ENCODE results near the gene HCN3.
A peak's percentile ranks its signal among the peaks of the same experiment; 100 is the strongest.
"Not testable (repeated sequence)": the region's sequence is repeated elsewhere in the genome, so short reads cannot be mapped to it uniquely, and the experiment has no call there.

The HCN3 gene

DNA sequence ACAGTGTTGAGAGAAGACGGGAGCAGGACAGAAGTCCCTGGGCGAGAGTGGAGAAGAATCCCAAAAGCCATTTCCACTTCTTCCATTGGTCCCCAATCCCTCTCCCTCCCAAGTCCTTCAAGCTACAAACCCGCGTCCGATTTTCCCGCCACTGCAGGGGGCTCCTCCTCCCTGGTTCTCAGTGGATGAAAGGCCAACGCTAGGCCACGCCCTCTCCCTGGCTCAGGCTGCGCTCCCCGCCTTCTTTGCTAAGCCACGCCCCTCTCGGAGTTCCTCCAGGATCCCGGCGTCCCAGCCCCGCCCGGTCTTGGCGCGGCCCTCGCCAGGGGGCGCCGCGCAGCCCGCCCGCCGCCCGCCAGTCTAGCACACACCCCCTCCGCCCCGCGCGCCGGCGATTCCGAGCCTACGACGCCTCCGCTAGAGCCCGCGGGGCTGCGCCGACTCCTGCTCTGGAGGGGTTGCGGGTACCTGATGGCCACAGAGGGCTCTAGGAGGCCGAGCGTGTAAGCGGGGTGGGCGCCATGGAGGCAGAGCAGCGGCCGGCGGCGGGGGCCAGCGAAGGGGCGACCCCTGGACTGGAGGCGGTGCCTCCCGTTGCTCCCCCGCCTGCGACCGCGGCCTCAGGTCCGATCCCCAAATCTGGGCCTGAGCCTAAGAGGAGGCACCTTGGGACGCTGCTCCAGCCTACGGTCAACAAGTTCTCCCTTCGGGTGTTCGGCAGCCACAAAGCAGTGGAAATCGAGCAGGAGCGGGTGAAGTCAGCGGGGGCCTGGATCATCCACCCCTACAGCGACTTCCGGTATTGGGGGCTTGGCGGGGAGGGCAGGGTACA is at the start of gene HCN3:
Gene HCN3, plus strand, starts transcription at position 394 of the 832 bp plus-strand sequence. Its CDS starts 128 bp downstream, at position 522.
- peak; percentile 93 for DNase-seq

DNA sequence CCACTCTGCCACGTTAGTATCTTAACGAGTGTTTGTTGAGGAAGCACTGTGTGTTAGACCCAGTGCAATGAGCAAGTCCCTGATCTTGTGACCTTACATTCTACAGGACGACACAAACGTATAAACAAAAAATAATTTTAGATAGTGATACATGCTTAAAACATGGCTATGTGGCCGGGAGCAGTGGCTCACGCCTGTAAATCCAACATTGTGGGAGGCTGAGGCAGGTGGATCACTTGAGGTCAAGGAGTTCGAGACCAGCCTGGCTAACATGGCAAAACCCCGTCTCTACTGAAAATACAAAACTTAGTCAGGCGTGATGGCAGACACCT is 49.2 kb upstream of the HCN3 start:
- DNase-seq, result no peak

GRCh38 chr1:155231302-155231701 is 46.0 kb upstream of the HCN3 start:
- not testable (repeated sequence) for DNase-seq

DNA sequence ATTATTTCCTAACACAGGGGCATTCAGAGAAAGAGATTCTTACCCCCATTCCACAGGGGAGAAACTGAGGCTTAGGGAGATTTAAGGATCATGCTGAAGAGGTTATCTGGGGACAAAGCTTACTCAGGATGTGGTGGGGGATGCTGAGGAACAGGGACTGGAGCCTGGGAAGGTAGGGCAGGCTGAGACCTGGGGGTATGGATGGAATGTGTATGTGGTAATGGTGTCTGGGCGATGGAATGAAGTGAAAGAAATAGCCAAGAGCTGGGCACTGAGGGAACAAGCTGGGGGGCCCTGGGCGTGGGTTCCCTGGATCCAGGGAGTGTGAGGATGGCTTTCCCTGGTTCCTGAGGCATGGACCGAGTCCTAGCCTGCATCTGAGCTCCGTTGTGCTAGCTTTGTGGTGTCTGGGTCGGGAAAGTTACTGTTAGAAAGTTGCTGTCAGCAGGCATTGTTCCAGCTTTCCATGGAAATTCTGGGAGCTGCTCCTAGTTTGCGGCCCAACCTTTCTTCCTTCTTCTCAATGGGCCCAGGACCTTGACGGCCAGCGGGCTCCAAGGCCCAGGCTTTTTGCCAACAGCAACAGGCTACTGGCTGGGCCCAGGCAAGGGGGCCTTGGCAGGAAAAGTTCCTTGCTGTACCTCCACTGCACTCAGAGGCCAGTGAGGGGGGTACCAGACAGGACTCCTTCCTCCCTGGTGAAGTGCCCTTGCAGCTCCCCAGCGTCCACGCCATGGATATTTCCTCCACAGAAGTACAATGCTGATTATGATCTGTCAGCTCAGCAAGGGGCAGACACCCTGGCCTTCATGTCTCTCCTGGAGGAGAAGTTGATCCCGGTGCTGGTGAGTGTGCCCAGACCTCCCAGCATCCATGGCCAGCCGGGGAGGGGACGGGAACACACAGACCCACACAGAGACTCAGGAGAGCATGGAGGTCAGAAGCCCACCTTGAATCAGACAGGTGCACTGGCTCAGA is 45.0 kb upstream of the HCN3 start:
- not testable (repeated sequence) for DNase-seq

GRCh38 chr1:155233502-155233901 is 43.8 kb upstream of the HCN3 start:
- not testable (repeated sequence) for DNase-seq

DNA sequence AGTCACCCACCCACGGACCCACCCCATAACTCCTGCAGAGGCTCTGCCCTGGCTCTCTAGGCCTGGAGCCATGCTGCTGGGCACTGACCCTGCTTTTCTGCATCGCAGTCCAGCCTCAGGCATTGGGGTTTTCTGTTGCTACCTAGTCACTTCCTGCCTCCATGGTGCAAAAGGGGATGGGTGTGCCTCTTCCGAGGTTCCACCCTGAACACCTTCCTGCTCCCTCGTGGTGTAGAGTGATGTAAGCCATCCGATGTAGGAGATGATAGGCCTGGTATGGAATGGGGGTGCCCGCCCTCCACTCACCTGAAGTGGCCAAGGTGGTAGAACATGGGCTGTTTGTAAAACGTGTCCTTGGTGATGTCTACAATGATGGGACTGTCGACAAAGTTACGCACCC is 41.9 kb upstream of the HCN3 start:
- DNase-seq, result not testable (repeated sequence)

- DNase-seq, result no peak
These were observed 40.8 kb upstream of the HCN3 start for GRCh38 chr1:155236451-155236850.

GRCh38 chr1:155241069-155241679 is 36.1 kb upstream of the HCN3 start:
- peak; percentile 79 for DNase-seq

DNA sequence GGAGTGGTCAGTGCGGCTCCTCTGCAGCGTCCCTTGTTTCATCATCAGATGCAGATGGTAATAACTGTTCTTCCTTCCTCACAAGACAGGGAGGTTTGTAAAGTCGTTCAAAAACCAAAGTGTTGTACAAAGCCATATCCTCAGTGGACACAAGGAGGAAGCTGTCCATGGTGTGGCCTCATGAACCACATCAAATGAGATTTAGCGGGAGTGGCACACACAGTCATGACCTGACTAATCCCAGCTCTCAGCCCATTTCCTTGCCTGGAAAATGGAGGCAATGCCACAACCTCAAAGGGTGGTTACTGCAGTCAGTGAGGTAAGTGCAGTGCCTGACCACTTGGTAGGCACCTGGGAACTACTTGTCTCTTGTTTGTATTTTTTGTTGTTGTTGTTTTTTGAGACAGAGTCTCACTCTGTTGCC is 35.4 kb upstream of the HCN3 start:
- DNase-seq, result no peak

GRCh38 chr1:155242805-155243358 is 34.4 kb upstream of the HCN3 start:
- DNase-seq, result no peak

DNA sequence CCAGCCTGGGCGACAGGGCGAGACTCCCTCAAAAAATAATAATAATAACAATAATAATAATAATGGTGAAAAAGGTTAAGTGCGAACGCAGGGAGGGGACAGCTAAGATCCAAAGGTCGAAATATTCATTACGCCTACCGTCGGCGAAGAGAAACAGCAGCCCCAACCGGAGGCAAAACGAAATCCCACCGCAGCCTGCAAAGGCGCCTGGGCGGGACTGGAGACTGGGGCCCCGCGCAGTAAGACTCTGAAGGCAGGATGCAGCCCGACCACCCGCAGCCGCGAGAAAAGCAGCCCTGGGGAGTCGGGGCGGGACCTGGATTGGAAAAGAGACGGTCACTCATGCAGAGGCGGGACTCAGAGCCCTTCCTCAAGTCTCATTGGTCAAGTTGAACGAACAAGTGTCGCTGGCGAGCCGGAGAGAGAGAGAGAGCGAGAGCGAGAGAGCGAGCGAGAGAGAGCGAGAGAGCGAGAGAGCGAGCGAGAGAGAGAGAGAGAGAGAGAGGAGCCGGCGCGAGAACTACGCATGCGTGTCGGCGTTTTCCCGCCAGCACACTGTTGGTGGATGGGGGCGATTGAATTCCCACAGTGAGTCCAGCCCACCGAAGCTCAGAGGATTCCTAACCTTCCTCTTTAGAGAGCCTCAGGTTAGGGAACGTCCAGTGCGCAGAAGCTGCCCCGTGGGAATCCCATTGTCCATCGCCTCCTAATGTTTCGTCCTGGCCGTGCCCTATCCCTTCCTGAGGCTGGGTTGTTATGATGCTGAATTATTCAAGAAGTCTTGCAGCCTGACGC is 32.7 kb upstream of the HCN3 start:
- DNase-seq, result peak; percentile 98

GRCh38 chr1:155245163-155245524 is 32.1 kb upstream of the HCN3 start:
- no peak for DNase-seq

- DNase-seq, result not testable (repeated sequence)
These were observed 30.5 kb upstream of the HCN3 start for GRCh38 chr1:155246796-155247195.

DNA sequence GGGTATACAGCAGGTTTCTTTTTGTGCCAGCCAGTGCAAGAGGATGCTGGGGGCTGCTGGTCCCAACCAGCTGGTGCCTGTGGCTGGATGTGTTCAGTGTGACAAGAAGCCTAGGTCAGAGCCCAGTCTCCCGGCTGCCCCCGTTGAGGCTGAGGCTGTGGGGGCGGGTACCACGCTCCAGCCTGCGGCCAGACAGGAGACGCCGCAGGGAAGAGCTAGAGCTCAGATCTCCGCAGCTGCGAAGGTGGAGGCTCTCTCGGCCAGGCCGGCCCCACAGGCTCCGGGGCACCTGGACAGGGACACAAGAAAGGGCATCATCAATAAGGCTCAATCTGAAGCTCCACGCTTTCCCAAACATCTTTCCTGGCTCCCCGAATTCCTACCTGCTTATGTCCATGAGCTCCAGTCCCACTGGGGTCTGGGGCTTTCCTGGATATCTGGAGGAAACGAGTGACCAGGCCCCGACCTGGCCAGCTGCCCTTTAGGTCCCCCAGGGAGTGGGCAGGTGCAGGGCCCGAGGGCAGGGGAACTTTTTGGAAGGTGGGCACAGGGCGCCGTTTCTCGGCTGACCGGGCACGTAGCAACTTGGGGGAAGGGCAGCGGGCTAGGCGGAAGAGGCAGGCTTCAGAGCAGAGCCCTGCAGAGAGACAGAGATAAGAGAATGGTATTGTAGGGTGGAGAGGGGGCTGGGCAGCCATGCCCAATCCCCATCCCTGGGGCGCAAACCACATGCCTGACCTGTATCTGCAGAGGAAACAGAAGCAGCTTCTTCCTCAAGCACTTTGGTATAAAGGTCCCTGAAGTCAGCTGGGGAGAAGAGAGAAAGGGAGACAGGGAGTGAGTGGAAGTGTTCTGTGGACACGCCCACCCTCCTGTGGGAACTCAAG is 29.4 kb upstream of the HCN3 start:
- no peak for DNase-seq

DNA sequence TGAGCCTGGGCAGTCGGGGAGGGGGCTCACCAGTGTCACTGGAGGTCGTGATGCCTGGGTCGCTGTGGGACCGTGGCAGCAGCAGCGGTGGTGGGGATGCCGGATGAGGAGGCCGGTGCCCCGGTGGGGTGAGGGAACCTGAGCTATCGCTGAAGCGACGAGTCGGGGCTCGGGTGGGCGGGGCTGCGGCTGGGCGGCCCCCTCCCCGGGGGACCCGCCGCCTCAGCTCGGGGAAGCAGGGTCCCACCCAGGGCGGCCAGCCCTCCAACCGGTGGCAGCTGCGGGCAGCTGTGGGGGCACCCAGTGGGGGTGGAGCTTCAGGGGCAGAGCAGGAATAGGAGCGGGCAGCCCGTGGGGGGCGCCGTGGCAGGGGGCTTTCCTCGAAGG is 27.0 kb upstream of the HCN3 start:
- DNase-seq, result no peak

GRCh38 chr1:155250633-155251449 is 26.4 kb upstream of the HCN3 start:
- DNase-seq, result peak; percentile 91

- DNase-seq, result no peak
These were observed 25.7 kb upstream of the HCN3 start for GRCh38 chr1:155251566-155251965.

DNA sequence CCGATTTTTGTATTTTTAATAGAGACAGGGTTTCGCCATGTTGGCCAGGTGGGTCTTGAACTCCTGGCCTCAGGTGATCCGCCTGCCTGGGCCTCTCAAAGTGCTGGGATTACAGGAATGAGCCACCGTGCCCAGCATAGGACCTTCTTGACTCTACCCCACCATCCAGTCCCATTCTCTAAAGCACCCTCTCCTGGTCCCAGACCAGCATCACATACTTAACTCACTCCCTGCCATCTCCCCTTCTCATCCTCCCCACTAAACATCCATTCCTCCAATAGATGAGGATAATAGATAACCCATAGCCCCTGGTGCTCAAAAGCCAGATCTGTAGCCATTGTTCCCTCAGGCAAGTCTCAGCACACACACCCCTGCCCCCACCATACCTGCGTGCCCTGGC is 24.1 kb upstream of the HCN3 start:
- DNase-seq, result no peak

DNA sequence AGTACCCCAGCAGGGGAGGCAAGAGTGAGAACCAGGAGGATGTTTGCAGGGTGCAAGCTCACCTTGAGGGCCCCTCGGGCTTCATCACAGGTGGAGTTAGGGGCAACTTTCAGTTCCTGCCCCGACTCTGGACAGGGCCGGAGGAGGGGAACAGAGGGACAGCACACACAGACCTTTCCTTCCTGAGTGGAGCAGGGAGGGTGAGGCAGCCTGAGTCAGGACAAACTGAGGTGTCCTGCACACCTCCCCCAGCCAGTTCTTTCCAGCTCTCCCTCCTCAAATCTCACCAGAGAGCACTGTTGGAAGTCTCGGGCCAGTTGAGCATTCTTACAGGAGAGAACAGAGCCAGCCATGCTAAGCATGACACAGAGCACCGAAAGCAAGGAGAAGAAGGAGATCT is 23.5 kb upstream of the HCN3 start:
- no peak for DNase-seq

- DNase-seq, result no peak
These were observed 23.0 kb upstream of the HCN3 start for GRCh38 chr1:155254228-155254713.

Data from CD4-positive, alpha-beta T cell treated with Interleukin-4 for 4 hours (primary cell).